Measurements from ENCODE around the gene TBC1D4.
A peak's percentile ranks its signal among the peaks of the same experiment; 100 is the strongest.
"Not testable (repeated sequence)": the region's sequence is repeated elsewhere in the genome, so short reads cannot be mapped to it uniquely, and the experiment has no call there.

Gene TBC1D4

DNA sequence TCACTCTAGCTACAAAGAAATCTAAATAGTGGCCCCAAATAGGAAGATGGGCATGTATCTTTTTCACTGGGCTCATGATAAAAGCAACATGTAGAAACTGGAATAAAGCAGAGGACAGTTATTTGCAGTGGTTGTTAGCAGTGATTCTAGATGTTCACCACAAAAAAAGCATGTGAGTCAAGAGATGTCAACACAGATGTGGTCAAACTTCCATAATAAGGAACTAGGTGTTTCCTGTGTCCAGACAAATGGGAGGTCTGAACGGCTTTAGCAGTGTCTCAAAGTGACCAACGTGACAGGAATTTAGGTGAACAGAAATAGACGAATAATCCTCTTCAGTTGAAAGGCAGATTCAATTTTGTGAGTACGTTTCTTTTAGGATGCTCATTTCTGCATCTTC, 162.7 kb downstream of the TBC1D4 start:
- no peak for DNase-seq (ENCODE audit: low read depth)

- DNase-seq (ENCODE audit: low read depth): no peak
These were observed 163.7 kb downstream of the TBC1D4 start for GRCh38 chr13:75318138-75318833.

- no peak for DNase-seq (ENCODE audit: low read depth)
These were observed 165.5 kb downstream of the TBC1D4 start for GRCh38 chr13:75316427-75316826.

DNA sequence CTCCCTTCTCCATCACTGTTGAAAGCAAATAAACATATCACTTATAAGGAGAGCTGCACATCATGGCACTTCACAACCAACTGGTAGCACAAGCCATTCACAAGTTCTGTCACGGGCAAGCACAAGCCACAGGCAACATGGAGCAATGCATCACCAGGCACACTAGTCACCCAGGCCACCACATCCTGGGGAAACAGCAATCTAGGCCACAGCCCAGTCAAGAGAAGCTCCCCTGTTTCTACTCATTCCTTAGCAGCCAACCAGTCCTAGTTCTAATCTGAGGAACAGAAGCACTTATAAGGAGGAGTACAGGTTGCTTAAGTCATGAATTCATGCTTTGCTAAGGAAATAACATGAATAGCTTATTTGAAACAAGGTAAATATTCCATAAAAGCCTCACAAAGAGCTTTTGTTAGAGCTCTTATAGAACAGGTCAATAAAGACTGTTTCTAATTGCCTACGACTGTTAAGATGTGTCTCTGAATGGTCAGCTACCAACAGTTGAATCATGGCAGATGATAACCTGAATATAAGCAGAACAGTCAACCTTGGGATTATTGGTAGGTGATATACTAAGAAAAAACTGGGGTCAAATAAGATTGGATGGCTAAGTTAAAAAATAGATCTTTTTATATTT, 169.0 kb downstream of the TBC1D4 start:
- DNase-seq (ENCODE audit: low read depth): no peak

DNA sequence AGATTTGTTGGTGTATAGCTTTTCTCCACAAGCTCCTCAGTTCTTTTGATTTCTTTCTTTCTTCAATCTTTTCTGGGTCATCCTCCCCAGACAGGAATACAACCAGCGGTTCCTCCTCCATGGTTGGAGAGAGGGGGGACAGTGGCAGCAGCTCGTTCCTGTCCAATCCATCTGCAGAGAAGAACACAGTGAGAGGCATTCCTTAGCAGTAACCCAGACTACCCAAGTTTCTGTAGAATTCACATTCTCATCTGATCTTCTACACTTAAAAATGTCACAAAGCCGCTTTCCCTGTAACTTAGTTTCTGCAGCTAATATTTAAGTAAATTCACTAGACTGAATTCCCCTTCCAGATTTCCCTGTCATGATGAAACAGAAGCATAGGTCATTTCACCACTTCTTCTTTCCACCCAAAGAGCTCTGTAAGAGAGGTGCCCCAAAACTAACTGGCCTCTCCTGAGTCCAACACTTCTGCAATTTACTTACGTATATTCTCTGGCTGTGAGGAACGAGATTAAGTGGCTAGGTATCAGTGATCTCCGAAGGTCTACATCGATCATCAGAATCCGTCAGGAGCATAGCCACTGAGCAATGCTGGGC, 171.9 kb downstream of the TBC1D4 start:
- DNase-seq (ENCODE audit: low read depth): no peak

DNA sequence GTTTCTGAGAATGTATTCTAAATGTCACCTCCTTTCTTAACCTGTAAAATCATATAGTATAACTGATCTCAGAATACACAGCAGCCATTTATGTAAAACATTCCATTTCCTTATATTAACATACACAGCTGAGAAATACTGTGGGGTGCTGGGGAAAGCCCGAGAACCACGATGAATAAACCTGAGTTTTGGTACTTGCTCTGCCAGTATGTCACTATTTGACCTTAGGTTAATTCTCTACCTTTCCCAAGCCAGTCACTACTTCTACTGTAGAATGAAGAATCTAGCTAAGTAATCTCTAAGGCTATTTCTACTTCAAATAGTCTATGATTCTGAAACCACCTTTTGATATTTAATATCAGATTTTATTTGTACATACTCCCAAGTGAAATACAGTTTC, 173.7 kb downstream of the TBC1D4 start:
- DNase-seq (ENCODE audit: low read depth): no peak

- no peak for DNase-seq (ENCODE audit: low read depth)
These were observed 174.5 kb downstream of the TBC1D4 start for GRCh38 chr13:75307370-75307949.

DNA sequence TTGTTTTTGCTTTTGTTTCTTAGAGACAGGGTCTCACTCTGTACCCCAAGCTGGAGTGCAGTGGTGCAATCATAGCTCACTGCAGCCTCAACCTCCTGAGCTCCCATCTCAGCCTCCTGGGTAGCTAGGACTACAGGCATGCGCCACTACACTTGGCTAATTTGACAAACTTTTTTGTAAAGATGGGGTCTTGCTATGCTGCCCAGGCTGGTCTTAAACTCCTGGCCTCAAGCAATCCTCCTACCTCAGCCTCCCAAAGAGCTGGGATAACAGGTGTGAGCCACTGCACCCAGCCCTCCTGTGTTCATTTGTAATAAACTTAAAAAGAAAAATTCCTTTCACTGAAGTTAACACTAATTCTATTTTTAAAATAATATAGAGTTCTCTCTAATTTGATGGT, 175.0 kb downstream of the TBC1D4 start:
- not testable (repeated sequence) for DNase-seq (ENCODE audit: low read depth)

DNA sequence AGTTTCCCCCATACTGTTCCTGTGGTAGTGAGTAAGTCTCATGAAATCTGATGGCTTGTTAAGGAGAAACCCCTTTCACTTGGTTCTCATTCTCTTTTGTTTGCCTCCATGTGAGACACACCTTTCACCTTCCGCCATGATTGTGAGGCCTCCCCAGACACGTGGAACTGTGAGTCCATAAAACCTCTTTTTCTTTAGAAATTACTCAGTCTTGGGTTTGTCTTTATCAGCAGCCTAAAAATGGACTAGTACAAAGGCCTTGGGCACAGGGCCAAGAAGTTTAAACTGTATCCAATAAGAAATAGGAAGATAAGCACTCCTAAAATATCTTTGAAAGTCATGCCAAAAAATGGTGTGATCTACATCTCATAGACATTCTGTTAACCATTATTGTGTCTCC, 176.9 kb downstream of the TBC1D4 start:
- no peak for DNase-seq (ENCODE audit: low read depth)

DNA sequence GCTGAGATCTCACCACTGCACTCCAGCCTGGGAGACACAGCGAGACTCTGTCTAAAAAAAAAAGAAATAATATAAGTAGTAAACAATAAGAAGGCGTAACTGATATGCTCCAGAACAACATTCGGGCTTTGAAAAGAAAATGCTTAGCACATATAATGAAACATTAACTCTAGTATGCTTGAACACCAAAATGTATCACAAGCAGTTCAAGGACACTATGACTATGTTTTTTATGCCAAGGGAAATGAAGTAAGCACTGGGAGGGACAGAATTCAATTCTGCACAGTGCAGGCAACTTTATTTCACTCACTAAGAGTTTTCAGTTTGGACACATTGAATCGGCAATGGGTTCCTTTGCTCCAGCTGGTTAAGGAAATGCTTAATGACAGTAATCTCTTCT, 178.7 kb downstream of the TBC1D4 start:
- DNase-seq (ENCODE audit: low read depth): no peak

DNA sequence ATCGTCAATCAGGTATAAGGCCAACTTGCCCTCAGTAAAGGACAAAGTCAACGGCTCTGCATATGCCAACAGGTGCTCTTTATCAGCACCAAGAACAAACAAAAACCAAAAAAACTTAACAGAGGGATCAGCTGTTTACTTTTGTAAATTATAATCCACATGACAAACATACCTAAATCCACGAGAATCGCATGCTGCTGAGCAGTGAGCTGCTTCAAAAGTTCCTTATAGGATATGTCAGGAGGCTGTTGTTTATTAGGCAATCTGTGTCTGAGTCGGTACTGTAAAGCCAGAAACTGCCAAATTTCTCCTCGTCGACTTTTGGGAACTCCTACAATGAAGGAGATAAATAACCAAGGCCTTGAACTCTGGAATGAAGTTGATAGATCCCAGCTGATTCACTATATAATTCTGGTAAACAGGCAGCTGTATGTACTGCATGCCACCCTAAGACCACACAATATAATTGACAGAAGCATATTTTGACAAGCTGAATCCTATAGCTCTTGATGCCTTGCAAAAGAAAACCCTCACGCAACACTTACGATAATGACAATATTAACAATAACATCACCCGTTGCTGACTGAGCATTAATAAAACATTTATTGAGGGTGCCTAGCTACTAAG, 179.8 kb downstream of the TBC1D4 start:
- no peak for DNase-seq (ENCODE audit: low read depth)

DNA sequence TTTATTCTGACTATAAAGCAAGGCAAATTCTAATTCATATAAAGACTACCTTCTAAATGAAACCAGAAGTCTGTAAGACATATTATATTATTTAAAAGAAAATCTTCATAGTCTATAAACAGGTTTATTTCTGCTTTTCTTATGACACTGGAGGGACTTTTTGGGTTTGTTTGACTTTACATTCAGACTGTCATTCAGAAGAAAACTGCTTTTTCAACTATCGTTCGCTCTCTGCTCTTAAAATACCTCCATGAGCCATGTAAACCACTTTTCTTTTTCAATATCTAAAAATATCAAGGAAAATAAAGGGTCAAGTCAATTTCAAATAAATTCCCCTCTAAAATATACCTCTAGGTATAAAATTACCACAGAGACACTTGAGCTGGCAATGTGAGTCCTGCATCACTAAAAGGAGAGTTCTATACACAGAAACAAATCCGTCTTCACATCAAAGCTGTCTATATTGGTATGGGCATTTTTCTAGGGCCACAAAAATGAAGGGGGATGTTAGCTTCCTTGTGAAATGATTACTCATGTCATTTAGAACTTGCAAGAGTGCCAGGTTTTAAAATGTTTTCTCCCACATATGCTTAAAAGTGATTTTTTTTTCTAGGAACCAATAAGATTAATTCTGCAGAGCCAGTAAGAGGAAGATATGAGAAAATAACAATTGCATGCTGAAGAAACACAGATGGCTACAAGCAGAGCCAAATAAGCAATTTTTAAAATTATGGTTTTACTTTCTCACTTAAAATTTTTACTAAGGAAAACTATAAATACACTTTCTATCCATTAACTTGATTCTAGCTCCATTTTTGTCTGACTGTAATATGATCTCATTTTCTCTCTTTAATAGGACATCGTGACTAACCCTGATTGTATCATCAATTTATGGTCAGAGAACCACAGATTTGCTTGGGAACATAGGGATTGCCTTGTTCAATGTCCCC, 181.8 kb downstream of the TBC1D4 start:
- peak; percentile 19 for DNase-seq (ENCODE audit: low read depth)

GRCh38 chr13:75299246-75299645, 182.7 kb downstream of the TBC1D4 start:
- DNase-seq (ENCODE audit: low read depth): no peak

DNA sequence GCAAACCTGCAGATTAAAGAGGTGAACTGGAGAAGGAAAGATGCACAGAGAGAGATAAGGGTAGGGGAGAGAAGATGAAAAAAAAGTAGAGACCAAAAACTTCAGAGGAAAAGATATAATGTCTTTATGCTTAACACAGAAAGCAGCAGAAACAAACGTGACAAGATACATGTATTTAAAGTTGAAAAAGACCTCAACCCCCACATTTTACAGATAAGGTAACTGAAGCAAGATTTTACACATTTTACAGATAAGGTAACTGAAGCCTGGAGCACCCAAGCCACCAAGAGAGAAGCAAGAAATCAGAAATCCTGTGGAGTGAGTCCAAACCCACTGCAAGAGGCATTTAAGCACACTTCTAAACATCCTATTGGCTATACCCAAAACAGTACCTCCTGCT, 185.3 kb downstream of the TBC1D4 start:
- DNase-seq (ENCODE audit: low read depth): no peak

- no peak for DNase-seq (ENCODE audit: low read depth)
These were observed 186.8 kb downstream of the TBC1D4 start for GRCh38 chr13:75295201-75295600.

- DNase-seq (ENCODE audit: low read depth): no peak
These were observed 187.9 kb downstream of the TBC1D4 start for GRCh38 chr13:75294110-75294509.

DNA sequence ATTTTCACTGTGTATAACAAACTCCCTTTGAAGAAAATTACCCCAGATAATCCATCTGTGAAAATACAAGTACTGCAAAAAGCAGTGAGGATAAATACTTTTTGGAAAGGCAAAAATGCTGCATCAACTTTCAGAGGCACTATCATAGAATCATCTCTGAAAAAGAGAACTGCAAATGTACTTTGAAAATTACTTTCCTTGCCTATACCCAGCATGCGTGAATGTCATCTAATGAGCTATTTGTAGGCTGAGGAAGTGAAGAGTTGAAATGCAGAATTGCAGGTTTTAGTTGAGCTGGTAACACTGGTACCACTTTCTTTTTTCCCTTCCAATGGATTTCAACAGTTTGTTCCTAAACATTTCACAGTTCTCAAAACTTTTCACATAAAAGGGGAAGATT, 196.7 kb downstream of the TBC1D4 start:
- no peak for DNase-seq (ENCODE audit: low read depth)

DNA sequence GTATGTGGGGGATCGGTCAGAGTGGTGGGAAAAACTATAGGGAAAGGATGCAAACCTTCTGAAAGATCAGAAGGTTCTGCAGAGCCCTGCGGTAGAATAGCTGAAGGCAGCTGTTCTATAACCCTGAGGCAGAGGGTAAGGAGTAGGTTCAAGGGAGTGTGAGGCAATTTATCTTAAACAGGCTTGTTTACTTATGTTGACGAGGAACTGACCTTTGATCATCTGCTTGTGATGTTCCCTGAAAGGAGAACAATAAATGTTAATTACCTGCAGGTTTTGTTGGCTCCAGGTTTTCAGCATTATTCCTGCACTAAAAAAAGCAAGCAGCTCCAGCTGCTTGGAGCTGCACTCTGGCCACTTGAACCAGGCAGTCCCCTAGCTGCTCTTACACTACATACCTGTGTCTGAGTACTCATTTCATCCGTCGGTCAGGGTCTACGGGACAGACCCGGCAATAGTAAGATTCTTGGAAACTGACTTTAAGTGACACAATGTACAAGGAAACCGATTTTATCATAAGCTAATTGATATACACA, 202.1 kb downstream of the TBC1D4 start:
- DNase-seq (ENCODE audit: low read depth): no peak

DNA sequence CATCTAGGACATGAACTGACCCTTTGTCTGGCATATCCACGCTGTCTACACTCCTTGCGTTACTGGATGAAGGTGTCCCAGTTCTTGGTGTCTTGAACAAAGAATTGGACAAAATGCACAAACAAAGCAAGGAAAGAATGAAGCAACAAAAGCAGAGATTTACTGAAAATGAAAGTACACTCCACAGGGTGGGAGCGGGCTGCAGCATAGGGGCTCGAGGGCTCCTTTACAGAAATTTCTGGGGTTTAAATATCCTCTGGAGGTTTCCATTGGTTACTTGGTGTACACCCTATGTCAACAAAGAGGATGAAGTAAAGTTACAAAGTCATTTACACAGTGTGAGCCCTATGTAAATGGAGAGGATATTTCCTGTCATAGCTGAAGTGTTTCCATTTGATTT, 208.3 kb downstream of the TBC1D4 start:
- DNase-seq (ENCODE audit: low read depth): not testable (repeated sequence)

DNA sequence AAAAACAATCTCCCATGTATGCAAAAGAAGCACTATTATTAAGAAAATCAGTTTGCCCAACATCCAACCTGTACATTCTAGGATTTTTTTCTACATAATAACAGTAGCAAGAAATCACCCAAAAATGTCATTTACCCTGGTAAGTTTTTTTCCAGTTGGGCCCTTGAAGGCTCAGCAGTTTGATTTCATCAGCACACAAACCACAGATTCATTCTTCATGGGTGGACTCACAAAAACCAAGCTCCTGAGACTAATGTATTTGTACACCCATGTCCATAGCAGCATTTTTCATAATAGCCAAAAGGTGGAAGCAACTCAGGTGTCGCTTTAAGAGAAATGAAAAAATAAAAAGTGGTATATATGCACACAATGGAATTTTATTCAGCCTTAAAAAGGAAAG, 210.1 kb downstream of the TBC1D4 start:
- DNase-seq (ENCODE audit: low read depth): peak; percentile 5

- DNase-seq (ENCODE audit: low read depth): not testable (repeated sequence)
These were observed 213.5 kb downstream of the TBC1D4 start for GRCh38 chr13:75268481-75268880.

Data from GM04504 (cell line).